Uterus (tissue), 4 donors: ENCODE results near the gene HDAC4. TPM values are rescaled to one million over a fixed set of nuclear protein-coding genes. Genes with fewer than 3 reads are reported as not detected.

Experiments
- DNase-seq, 2 donors: peaks; one replicate each; pipeline ENCODE4 v3.0.0-alpha.2; 2019 to 2020
- H3K27ac ChIP-seq, 2 donors: fragments of 200-600 bp; sonication (generic); 1 replicate in 1 of 2; 2 replicates in 1 of 2; pipeline ENCODE4 v1.5.1; 2016 to 2018
- H3K27me3 ChIP-seq, 2 donors: fragments of 200-600 bp; sonication (generic); one replicate each; pipeline ENCODE4 v1.5.1; 2018 to 2019; ENCODE audit warnings: control low read depth in 1 of 2
- H3K36me3 ChIP-seq, 2 donors: fragments of 200-600 bp; sonication (generic); one replicate each; pipeline ENCODE4 v1.5.1; 2019; ENCODE audit warnings: control low read depth in 1 of 2
- H3K4me1 ChIP-seq, 2 donors: fragments of 200-600 bp; sonication (generic); one replicate each; pipeline ENCODE4 v1.5.1; 2018 to 2019; ENCODE audit warnings: control low read depth in 1 of 2
- H3K4me3 ChIP-seq, 2 donors: fragments of 200-600 bp; sonication (generic); 1 replicate in 1 of 2; 2 replicates in 1 of 2; pipeline ENCODE4 v1.5.1; 2018 to 2019; ENCODE audit warnings: mild to moderate bottlenecking in 1 of 2
- H3K9me3 ChIP-seq, 2 donors: fragments of 200-600 bp; sonication (generic); one replicate each; pipeline ENCODE4 v1.5.1; 2019; ENCODE audit warnings: control low read depth in 1 of 2
- POLR2A ChIP-seq, 2 donors: fragments of 450-650 bp; IDR thresholded peaks; one replicate each; pipeline ENCODE4 v1.6.1; 2016; ENCODE audit warnings: antibody characterized with exemption in 2 of 2, mild to moderate bottlenecking in 1 of 2, moderate library complexity in 1 of 2
- intact Hi-C: fragments of 100-400 bp; cut with DNase I; formaldehyde crosslinking; loops from one replicate; pipeline ENCODE4 v1.15.1; 2023; ENCODE audit warnings: low total_unique reads
- total RNA-seq, 4 donors: library from RNA; depleted of rRNA in 3 of 4; stranded (reverse); fragments of >200 nt in 3 of 4; gene quantifications; one replicate each; pipeline versions ENCODE4 v1.1.0 to v1.2.4, GENCODE V29; 2014 to 2023
- TF ChIP-seq, protein P1 (sequence below), 4 experiments: fragments of 200-600 bp in 2 of 4; fragments of 450-650 bp in 2 of 4; sonication (generic) in 2 of 4; IDR thresholded peaks; one replicate each; pipeline ENCODE4 v1.5.1; 2016 to 2019; ENCODE audit warnings: antibody characterized with exemption in 4 of 4, mild to moderate bottlenecking in 2 of 4, moderate library complexity in 1 of 4
- donor health status: DM: yes; HTN: yes; CAD: no.

The HDAC4 gene
- total RNA-seq, 4 donors from 2014 or later, result 42.1 to 91.5 (median 73.4) TPM

DNA sequence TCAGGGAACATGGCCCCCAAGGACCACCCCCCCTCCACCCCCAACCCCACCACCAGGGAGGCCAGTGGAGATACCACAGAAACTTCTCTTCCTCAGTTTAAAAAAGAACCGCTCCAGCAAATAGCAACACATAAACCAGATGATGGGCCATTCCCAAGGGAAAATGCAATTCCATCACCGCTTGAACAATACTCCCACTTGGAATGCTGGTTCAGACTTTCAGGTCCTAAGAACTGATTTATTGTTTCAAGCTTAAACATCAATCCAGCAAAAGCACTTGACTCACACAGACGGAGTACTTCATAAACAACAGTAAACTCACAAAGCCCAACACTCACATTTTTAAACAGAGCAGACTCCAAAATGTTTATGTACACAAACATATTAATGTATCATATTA is 6.9 kb downstream of the HDAC4 start:
- TF ChIP-seq POLR2A (IDR thresholded peaks at IDR 0.05), result no peak
- TF ChIP-seq, protein P1, sequence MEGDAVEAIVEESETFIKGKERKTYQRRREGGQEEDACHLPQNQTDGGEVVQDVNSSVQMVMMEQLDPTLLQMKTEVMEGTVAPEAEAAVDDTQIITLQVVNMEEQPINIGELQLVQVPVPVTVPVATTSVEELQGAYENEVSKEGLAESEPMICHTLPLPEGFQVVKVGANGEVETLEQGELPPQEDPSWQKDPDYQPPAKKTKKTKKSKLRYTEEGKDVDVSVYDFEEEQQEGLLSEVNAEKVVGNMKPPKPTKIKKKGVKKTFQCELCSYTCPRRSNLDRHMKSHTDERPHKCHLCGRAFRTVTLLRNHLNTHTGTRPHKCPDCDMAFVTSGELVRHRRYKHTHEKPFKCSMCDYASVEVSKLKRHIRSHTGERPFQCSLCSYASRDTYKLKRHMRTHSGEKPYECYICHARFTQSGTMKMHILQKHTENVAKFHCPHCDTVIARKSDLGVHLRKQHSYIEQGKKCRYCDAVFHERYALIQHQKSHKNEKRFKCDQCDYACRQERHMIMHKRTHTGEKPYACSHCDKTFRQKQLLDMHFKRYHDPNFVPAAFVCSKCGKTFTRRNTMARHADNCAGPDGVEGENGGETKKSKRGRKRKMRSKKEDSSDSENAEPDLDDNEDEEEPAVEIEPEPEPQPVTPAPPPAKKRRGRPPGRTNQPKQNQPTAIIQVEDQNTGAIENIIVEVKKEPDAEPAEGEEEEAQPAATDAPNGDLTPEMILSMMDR (IDR thresholded peaks at IDR 0.05), result no peak
- H3K9me3 ChIP-seq, result no peaks in the 10 kb centered on the region
- DNase-seq, result no peak
- no peak overlapping the region for H3K4me3 ChIP-seq
- H3K36me3 ChIP-seq, result no peaks in the 10 kb centered on the region
- intact Hi-C loops, result no loop called here
- peak overlapping the region; percentile 53 to 71 for H3K27ac ChIP-seq
- H3K4me1 ChIP-seq, result peaks cover 0 to 12% of the 10 kb centered on the region in 2 donors
- no peaks in the 10 kb centered on the region for H3K27me3 ChIP-seq

DNA sequence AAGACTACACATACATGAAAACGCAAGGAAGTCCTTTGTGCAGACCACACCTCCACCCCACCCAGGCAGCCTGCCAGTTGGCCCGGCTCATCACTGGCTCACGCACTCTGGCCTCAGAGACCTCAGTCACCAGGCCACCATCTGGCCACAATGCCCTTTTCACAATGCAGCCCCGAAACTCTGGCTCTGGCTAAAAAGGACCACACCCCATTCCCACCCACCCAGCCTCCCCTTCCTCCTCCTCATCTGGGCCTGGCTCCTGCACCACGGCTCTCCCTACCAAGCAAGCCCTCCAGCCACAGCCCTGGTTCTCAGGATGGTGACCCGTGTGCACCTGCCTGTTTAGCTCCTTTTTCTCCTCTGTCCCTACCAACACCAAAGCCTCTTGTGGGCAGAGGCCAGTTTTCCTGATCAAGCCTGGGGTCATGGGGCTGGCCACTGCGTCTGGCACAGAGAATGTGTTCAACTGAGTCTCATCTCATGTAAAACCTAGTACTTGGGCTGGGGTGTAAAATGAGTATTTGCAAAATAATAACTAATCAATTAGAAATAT is 7.4 kb downstream of the HDAC4 start:
- H3K36me3 ChIP-seq, result no peaks in the 10 kb centered on the region
- intact Hi-C loops, result no loop called here
- H3K9me3 ChIP-seq, result no peaks in the 10 kb centered on the region
- peaks cover 0 to 12% of the 10 kb centered on the region in 2 donors for H3K4me1 ChIP-seq
- no peak for TF ChIP-seq POLR2A (IDR thresholded peaks at IDR 0.05)
- TF ChIP-seq, protein P1 (IDR thresholded peaks at IDR 0.05), result no peak
- peak in 1 of 2 donors; percentile 45 for DNase-seq
- H3K27me3 ChIP-seq, result no peaks in the 10 kb centered on the region
- H3K27ac ChIP-seq, result peak overlapping the region; percentile 39 to 71
- H3K4me3 ChIP-seq, result no peak overlapping the region

GRCh38 chr2:239392688-239393387 is 8.0 kb downstream of the HDAC4 start:
- no peak for TF ChIP-seq POLR2A (IDR thresholded peaks at IDR 0.05)
- TF ChIP-seq, protein P1 (IDR thresholded peaks at IDR 0.05), result no peak
- Histone ChIP-seq H3K36me3 (no peaks in the 10 kb centered on the region), H3K27me3 (no peaks in the 10 kb centered on the region), H3K4me3 (no peak overlapping the region), H3K27ac (peak overlapping the region; percentile 39 to 71), H3K4me1 (peaks cover 0 to 12% of the 10 kb centered on the region in 2 donors), H3K9me3 (no peaks in the 10 kb centered on the region)
- DNase-seq, result no peak
- intact Hi-C loops, result no loop called here

DNA sequence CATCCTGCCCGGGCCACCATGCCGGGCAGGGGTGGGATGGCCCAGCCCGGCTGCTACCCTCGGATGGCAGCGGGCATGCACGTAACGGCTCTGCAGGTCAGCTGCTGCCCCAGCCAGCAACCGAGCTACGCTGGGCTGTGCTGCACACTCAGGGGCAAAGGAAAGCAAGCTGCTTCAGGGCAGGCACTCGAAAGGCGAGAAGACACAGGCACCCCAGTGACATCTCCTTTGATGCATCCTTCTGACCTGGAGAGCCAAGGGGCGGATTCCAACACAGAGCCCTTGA is 8.8 kb downstream of the HDAC4 start:
- TF ChIP-seq POLR2A (IDR thresholded peaks at IDR 0.05), result no peak
- TF ChIP-seq, protein P1 (IDR thresholded peaks at IDR 0.05), result no peak
- Histone ChIP-seq H3K9me3 (no peaks in the 10 kb centered on the region), H3K36me3 (no peaks in the 10 kb centered on the region), H3K4me1 (peaks cover 0 to 12% of the 10 kb centered on the region in 2 donors), H3K4me3 (no peak overlapping the region), H3K27me3 (no peaks in the 10 kb centered on the region), H3K27ac (no peak overlapping the region)
- no peak for DNase-seq
- intact Hi-C loops, result no loop called here

DNA sequence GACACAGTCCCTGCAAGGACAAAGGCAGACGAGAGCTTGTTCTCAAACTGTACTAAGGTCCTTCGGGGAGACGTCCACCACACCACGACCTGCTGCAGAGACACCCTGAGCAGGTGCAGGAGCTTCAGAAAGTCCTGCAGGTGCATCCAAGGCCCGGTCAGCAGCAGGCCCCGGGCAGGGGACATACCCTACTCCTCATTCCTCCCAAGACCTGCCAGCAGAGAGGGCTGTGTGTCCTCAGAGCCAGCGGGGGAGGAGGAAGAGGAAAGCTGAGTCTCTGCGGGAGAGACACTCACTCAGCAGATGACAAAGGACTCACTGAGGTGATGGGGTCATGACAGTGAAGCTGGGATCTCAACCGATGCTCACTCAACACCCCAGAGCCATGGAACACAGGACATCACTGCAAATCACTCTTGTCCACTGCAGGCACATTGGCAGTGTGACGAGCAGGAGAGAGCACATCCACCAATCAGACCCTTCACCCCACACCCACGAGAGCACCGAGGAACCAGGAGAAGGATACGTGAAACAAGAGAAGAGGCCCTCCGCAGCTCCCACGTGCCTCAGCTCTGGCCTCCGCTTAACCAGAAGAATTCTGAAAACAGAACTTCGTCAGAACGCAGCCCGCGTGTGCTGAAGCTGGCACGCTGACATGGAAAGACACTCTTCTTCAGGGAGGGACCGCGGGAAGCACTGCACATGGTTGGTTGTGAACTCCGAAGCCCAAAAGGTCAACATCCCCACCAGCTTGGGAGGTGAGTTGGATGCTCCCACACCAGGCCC is 9.3 kb downstream of the HDAC4 start:
- peaks cover 0 to 12% of the 10 kb centered on the region in 2 donors for H3K4me1 ChIP-seq
- no peaks in the 10 kb centered on the region for H3K36me3 ChIP-seq
- no peaks in the 10 kb centered on the region for H3K9me3 ChIP-seq
- no peak overlapping the region for H3K4me3 ChIP-seq
- no peak overlapping the region for H3K27ac ChIP-seq
- intact Hi-C loops, result no loop called here
- TF ChIP-seq POLR2A (IDR thresholded peaks at IDR 0.05), result no peak
- TF ChIP-seq, protein P1 (IDR thresholded peaks at IDR 0.05), result no peak
- no peak for DNase-seq
- no peaks in the 10 kb centered on the region for H3K27me3 ChIP-seq
